Activated T-cell treated with anti-CD3 and anti-CD28 coated beads for 1 hour (primary cell): ENCODE results near the gene FERMT3.
A peak's percentile ranks its signal among the peaks of the same experiment; 100 is the strongest.

Source experiments
- DNase-seq: peaks from one replicate; pipeline ENCODE4 v3.0.0-alpha.2; 2020; ENCODE audit warnings: low read depth

Gene FERMT3

GRCh38 chr11:64264371-64264852, 57.9 kb downstream of the FERMT3 start:
- DNase-seq = no peak

- no peak for DNase-seq
These were observed 58.9 kb downstream of the FERMT3 start for GRCh38 chr11:64265176-64266160.

DNA sequence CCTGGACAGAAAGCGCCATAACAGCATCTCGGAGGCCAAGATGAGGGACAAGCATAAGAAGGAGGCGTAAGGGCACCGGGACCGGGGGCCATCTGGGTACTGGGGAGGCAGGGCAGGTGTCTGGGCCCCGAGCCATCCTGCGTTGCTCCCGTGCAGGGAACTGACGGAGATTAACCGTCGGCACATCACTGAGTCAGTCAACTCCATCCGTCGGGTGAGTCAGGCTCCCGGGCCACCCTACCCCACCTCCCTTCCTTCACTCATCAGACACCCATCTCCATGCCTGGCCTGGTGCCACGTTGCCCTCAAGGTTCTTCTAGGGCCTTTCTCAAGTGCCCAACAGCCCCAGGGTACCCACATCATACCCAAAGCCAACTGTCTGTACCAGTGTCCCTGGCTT, 59.8 kb downstream of the FERMT3 start:
- no peak for DNase-seq

- DNase-seq = no peak
These were observed 60.9 kb downstream of the FERMT3 start for GRCh38 chr11:64267207-64267945.

- DNase-seq = no peak
These were observed 61.7 kb downstream of the FERMT3 start for GRCh38 chr11:64268025-64268892.

DNA sequence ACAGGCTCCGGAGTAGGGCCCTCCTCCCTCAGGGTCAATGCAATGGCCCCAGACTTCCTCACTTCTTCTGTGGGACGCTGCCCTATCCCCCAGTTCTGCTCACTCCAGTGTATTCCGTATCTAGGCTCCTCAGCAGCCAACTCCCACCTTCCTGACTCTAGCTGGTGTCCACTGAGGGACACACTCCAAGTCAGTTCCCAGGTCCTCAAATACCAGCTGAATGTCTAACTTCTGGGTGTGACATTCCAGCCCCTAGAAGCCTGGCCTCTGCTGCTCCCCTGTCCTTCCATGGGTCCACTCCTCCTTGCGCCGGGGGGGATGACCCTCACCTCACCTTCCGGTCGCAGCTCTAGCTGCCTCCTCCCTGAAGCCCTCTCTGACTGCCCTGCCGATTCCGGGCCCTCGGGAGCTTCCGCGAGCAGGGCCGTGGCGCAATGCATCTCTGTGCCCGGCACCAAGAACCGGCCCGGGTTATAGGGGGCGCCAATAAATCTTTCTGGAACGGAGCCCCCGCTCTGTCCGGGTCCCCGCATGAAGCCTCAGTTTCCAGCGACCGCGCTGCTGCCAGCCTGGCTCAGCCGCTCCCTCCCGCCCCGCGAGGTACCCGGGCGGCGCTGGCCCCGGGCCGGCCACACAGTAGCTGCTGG, 62.5 kb downstream of the FERMT3 start:
- peak; percentile 26 for DNase-seq

DNA sequence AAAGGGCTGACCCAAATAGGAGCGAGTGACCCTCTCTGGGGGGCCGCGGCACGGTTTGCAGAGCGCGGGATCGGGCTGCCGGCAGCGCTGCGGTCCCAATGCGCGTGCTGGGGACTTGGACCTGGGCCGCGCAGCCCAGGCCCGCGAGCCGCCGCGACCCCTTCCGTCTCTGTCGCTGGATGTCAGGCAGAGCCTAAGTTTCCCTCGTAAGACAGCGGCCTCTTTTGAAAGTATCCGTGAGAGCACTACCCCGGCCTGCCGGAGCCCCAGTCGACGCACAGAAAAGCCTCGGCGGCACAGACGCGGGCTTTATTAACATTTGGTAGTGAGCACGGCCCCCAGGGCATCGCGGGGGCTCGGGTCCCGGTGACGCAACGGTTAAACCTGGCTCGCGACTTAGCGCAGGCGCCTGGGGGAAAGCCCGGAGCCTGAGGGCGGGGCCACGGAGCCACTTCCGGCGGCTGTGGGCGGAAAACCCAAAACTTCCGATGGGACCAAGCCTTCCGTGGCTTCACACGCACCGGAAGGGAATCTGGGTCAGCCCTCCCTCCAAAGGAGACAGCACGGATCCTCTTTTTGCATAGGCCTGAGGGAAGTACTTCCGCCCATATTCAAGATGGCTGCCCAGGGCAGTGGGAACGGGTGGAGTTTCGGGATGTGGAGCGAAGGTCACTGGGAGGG, 63.2 kb downstream of the FERMT3 start:
- peak; percentile 94 for DNase-seq
